HCT116 (cell line): ENCODE results near the gene RPTOR. TPM values are rescaled to one million over a fixed set of nuclear protein-coding genes. Genes with fewer than 3 reads are reported as not detected.

Experiments
- ATAC-seq: fragments of 200-7000 bp; cut with Tn5 transposase; 2 replicates; pipeline ENCODE4 v1.9.1; 2020; ENCODE audit warnings: mild to moderate bottlenecking, moderate library complexity
- BruUV-seq: library from RNA; stranded (reverse); fragments of 400-500 nt; replicated peaks from 2 replicates; lab custom pipeline; 2021; lab: Mats Ljungman, UMichigan
- CTCF ChIA-PET: fragments of 300-600 bp; sonication (Branson Sonifier 250); formaldehyde crosslinking; loops from one replicate; lab custom pipeline; 2021; ENCODE audit warnings: antibody characterized with exemption; lab: Charles Lee
- POLR2A ChIA-PET: fragments of 300-600, 350-600 bp; sonication (Branson Sonifier 250); formaldehyde crosslinking; loops from one replicate; lab custom pipeline; 2021; ENCODE audit warnings: antibody characterized with exemption; lab: Charles Lee
- RAD21 ChIA-PET, 2 experiments: fragments of 300-600 bp; sonication (Branson Sonifier 250); formaldehyde crosslinking; loops; one replicate each; lab custom pipeline; 2023; ENCODE audit warnings: low total read pairs in 2 of 2; ENCODE audit not compliant: uncharacterized antibody in 2 of 2, unreplicated experiment in 2 of 2, low non-redundant PET in 1 of 2; lab: Charles Lee
- DNase-seq: peaks from one replicate; pipeline ENCODE4 v3.0.0-alpha.2; 2010; ENCODE audit warnings: low read depth, low spot score
- H2AFZ ChIP-seq: fragments of 200-600 bp; shearing (Covaris generic), sonication (generic); 2 replicates; pipeline ENCODE4 v1.6.1; 2017; ENCODE audit warnings: low read depth, mixed run types, mixed read lengths, antibody characterized with exemption, low read length; ENCODE audit not compliant: poor library complexity, severe bottlenecking
- H3K27ac ChIP-seq: 2 replicates; pipeline ENCODE4 v1.5.1; 2012; ENCODE audit warnings: low read depth, low read length
- H3K27me3 ChIP-seq: fragments of 200-600 bp; sonication (generic); 2 replicates; pipeline ENCODE4 v1.6.1; 2016; ENCODE audit warnings: mixed run types, low read length, mixed read lengths; ENCODE audit not compliant: insufficient read depth
- H3K36me3 ChIP-seq, 2 experiments: fragments of 200-500 bp in 1 of 2; fragments of 200-600 bp in 1 of 2; sonication (Bioruptor generic) in 1 of 2; sonication (generic) in 1 of 2; 2 replicates each; pipeline versions ENCODE4 v1.5.1 to v1.6.1; 2014 to 2016; ENCODE audit warnings: low read length in 2 of 2, inconsistent platforms in 1 of 2, mixed read lengths in 1 of 2, mixed run types in 1 of 2; ENCODE audit not compliant: insufficient read depth in 2 of 2, control insufficient read depth in 1 of 2
- H3K4me1 ChIP-seq, 2 experiments: fragments of 200-600 bp in 1 of 2; sonication (generic) in 1 of 2; 2 replicates each; pipeline versions ENCODE4 v1.5.1 to v1.6.1; 2012 to 2017; ENCODE audit warnings: low read length in 2 of 2, inconsistent platforms in 1 of 2, mild to moderate bottlenecking in 1 of 2, mixed read lengths in 1 of 2, mixed run types in 1 of 2, moderate library complexity in 1 of 2; ENCODE audit not compliant: insufficient read depth in 2 of 2, control insufficient read depth in 1 of 2
- H3K4me2 ChIP-seq: fragments of 200-600 bp; sonication (generic); 2 replicates; pipeline ENCODE4 v1.6.1; 2017; ENCODE audit warnings: mixed run types, low read length, mixed read lengths
- H3K4me3 ChIP-seq, 2 experiments: fragments of 200-600 bp in 1 of 2; sonication (generic) in 1 of 2; replicated peaks in 1 of 2; 2 replicates each; pipeline ENCODE4 v1.5.1; 2011 to 2016; ENCODE audit warnings: low read length in 2 of 2, control low read depth in 1 of 2, low read depth in 1 of 2, mild to moderate bottlenecking in 1 of 2, mixed read lengths in 1 of 2, mixed run types in 1 of 2
- H3K79me2 ChIP-seq: fragments of 200-600 bp; sonication (generic); 2 replicates; pipeline ENCODE4 v1.6.1; 2017; ENCODE audit warnings: mild to moderate bottlenecking, mixed run types, low read length, moderate library complexity, mixed read lengths; ENCODE audit not compliant: insufficient read depth
- H3K9ac ChIP-seq: fragments of 200-600 bp; sonication (generic); 2 replicates; pipeline ENCODE4 v1.6.1; 2016; ENCODE audit warnings: low read length, mixed read lengths
- H3K9me2 ChIP-seq: fragments of 200-600 bp; sonication (generic), shearing (Covaris generic); 2 replicates; pipeline ENCODE4 v1.6.1; 2017; ENCODE audit warnings: mixed run types, mild to moderate bottlenecking, moderate library complexity; ENCODE audit not compliant: insufficient read depth
- H3K9me3 ChIP-seq, 2 experiments: fragments of 200-500 bp in 1 of 2; fragments of 200-600 bp in 1 of 2; sonication (Bioruptor generic) in 1 of 2; sonication (generic) in 1 of 2; 2 replicates each; pipeline ENCODE4 v1.6.1; 2014 to 2017; ENCODE audit warnings: low read length in 2 of 2, mixed read lengths in 2 of 2, inconsistent platforms in 1 of 2, low read depth in 1 of 2, mild to moderate bottlenecking in 1 of 2, mixed run types in 1 of 2, moderate library complexity in 1 of 2; ENCODE audit not compliant: control insufficient read depth in 1 of 2, insufficient read depth in 1 of 2
- H4K20me1 ChIP-seq: fragments of 200-600 bp; sonication (generic), shearing (Covaris generic); 2 replicates; pipeline ENCODE4 v1.6.1; 2017; ENCODE audit warnings: mixed run types, mild to moderate bottlenecking, moderate library complexity; ENCODE audit not compliant: insufficient read depth
- CBX3 ChIP-seq: IDR thresholded peaks from 2 replicates; pipeline ENCODE4 v1.6.1; 2012; ENCODE audit warnings: low read depth
- CEBPB ChIP-seq: IDR thresholded peaks from 2 replicates; pipeline ENCODE4 v1.6.1; 2012; ENCODE audit warnings: low read depth
- ELF1 ChIP-seq: IDR thresholded peaks from 2 replicates; pipeline ENCODE4 v1.6.1; 2012; ENCODE audit warnings: low read depth, borderline replicate concordance
- EZH2phosphoT487 ChIP-seq: fragments of 200-600 bp; IDR thresholded peaks from 2 replicates; pipeline ENCODE4 v1.6.1; 2018; ENCODE audit warnings: antibody characterized with exemption, borderline replicate concordance
- MAX ChIP-seq: IDR thresholded peaks from 2 replicates; pipeline ENCODE4 v1.6.1; 2012
- POLR2A ChIP-seq: IDR thresholded peaks from 2 replicates; pipeline ENCODE4 v1.7.0; 2011; ENCODE audit warnings: borderline replicate concordance; ENCODE audit not compliant: insufficient read depth, insufficient read length; ENCODE audit errors: extremely low read depth
- RAD21 ChIP-seq: IDR thresholded peaks from 2 replicates; pipeline ENCODE4 v1.6.1; 2012; ENCODE audit warnings: low read depth, mild to moderate bottlenecking
- intact Hi-C: fragments of 100-400 bp; cut with micrococcal nuclease; formaldehyde crosslinking; loops from 2 replicates; pipeline ENCODE4 v1.10.0; 2022
- total RNA-seq: library from RNA; stranded (reverse); gene quantifications from one replicate; pipeline ENCODE4 v1.2.1, GENCODE V29; 2021; ENCODE audit not compliant: unreplicated experiment
- TF ChIP-seq, protein P1 (sequence below): IDR thresholded peaks from 2 replicates; pipeline ENCODE4 v1.6.1; 2012; ENCODE audit warnings: low read depth

RPTOR gene
- total RNA-seq, 1 experiment from 2014 or later = 69.5 TPM

DNA sequence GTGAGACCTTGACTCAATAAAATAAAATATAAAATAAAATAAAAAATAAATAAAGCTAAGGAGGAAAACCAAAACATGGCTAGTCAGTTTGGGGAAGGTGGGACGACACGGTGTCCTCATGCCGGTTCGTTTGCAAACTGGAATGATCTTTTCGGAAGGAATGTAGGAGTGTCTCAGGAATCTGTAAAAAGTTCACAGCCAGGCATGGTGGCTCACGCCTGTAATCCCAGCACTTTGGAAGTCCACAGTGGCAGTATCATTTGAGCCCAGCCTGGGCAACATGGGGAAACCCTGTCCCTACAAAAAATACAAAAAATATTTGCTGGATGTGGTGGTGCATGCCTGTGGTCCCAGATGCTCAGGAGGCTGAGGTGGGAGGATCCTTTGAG is 14.7 kb upstream of the RPTOR start:
- Histone ChIP-seq H3K36me3 (no peaks in the 10 kb centered on the region), H3K4me1 (no peaks in the 10 kb centered on the region), H3K27me3 (no peaks in the 10 kb centered on the region), H3K4me2 (no peak overlapping the region), H3K27ac (no peak overlapping the region), H3K9me2 (no peaks in the 10 kb centered on the region), H3K9me3 (no peaks in the 10 kb centered on the region), H3K9ac (no peak overlapping the region), H4K20me1 (no peaks in the 10 kb centered on the region), H3K4me3 (no peak overlapping the region), H3K79me2 (no peaks in the 10 kb centered on the region), H2AFZ (no peak overlapping the region)
- POLR2A ChIA-PET = no interaction called here
- BruUV-seq = no TSS peak
- intact Hi-C loops = no loop called here
- no peak for ATAC-seq
- no peak for DNase-seq
- TF ChIP-seq, protein P1, sequence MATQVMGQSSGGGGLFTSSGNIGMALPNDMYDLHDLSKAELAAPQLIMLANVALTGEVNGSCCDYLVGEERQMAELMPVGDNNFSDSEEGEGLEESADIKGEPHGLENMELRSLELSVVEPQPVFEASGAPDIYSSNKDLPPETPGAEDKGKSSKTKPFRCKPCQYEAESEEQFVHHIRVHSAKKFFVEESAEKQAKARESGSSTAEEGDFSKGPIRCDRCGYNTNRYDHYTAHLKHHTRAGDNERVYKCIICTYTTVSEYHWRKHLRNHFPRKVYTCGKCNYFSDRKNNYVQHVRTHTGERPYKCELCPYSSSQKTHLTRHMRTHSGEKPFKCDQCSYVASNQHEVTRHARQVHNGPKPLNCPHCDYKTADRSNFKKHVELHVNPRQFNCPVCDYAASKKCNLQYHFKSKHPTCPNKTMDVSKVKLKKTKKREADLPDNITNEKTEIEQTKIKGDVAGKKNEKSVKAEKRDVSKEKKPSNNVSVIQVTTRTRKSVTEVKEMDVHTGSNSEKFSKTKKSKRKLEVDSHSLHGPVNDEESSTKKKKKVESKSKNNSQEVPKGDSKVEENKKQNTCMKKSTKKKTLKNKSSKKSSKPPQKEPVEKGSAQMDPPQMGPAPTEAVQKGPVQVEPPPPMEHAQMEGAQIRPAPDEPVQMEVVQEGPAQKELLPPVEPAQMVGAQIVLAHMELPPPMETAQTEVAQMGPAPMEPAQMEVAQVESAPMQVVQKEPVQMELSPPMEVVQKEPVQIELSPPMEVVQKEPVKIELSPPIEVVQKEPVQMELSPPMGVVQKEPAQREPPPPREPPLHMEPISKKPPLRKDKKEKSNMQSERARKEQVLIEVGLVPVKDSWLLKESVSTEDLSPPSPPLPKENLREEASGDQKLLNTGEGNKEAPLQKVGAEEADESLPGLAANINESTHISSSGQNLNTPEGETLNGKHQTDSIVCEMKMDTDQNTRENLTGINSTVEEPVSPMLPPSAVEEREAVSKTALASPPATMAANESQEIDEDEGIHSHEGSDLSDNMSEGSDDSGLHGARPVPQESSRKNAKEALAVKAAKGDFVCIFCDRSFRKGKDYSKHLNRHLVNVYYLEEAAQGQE = no peak
- no peak for TF ChIP-seq MAX
- TF ChIP-seq POLR2A = no peak
- no peak for TF ChIP-seq CEBPB
- TF ChIP-seq EZH2phosphoT487 = no peak
- no peak for TF ChIP-seq RAD21
- TF ChIP-seq CBX3 = no peak
- no peak for TF ChIP-seq ELF1
- RAD21 ChIA-PET = interaction anchor here in 1 of 2 experiments (0.6 kb wide), 1 partner anchor 42 kb away, joined by 4 read pairs; no protein-coding TSS in a partner anchor
- CTCF ChIA-PET = no interaction called here
